ENCODE data around the gene PPP2R5D. TPM values are rescaled to one million over a fixed set of nuclear protein-coding genes. Genes with fewer than 3 reads are reported as not detected.

PPP2R5D gene
- total and polyA plus RNA-seq, 2 experiments from 2014 or later: 30.8 to 35.2 TPM

DNA sequence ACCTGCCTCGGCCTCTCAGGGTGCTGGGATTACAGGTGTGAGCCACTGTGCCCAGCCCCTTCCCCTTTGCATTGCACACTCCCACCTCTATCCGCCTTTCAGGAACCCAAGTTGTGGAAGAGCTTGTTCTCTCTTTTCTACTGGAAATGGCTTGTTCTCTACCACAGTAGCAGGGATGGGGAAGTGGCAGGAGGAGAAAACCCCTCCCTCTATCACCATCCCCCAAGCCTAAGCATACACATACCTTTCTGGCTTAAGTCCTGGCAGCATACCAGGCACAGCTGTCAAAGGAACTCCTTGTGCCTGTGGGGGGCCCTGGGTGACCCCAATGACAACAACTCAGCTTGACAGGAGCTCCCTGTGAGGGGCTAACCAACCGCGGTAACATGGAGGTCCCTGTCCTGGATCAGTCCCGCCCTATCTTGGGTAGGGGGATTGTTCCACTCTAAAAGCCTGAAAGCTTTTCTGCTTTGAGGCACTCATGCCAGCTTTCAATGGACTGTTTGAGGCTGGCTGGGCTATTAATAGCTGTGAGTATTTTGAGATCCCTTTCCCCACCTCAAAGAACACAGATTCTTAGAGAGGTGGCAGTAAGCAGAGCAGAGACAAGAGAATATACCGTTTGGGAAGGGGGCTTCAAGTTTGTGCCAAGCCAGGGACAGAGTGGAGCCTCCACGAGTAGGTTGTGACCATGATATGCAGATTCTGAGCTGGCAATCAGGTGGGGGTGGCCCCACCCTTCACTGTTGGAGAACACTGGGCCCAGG lies 32.0 kb downstream of the PPP2R5D start:
- WGBS (ENCODE audit: low lambda C conversion rate, missing lambda C conversion rate): 96% methylated on average over 7 of the region's 7 CpGs
- H3K4me3 ChIP-seq: no peak overlapping the region
- H2AFZ ChIP-seq: no peak overlapping the region
- no peaks in the 10 kb centered on the region for H3K27me3 ChIP-seq
- no peak for TF ChIP-seq EZH2 (IDR thresholded peaks at IDR 0.05; ENCODE audit: borderline replicate concordance)
- TF ChIP-seq CTCF (IDR thresholded peaks at IDR 0.05; ENCODE audit: poor library complexity): no peak
- no peak for TF ChIP-seq EZH2phosphoT487 (IDR thresholded peaks at IDR 0.05; ENCODE audit: low read depth, severe bottlenecking, unreplicated experiment)
- H3K36me3 ChIP-seq (replicated peaks; ENCODE audit: insufficient read depth, low read depth): no peaks in the 10 kb centered on the region
- peaks cover 15% of the 10 kb centered on the region for H3K4me1 ChIP-seq (ENCODE audit: insufficient read depth)
- DNase-seq (ENCODE audit: low spot score): no peak
- H3K4me2 ChIP-seq: peak overlapping the region; percentile 33
- no peaks in the 10 kb centered on the region for H3K9me2 ChIP-seq (replicated peaks; ENCODE audit: insufficient read depth)
- H3K79me2 ChIP-seq: peaks cover 54% of the 10 kb centered on the region
- peaks cover 3% of the 10 kb centered on the region for H4K20me1 ChIP-seq (ENCODE audit: insufficient read depth, poor library complexity, severe bottlenecking)
- no peak overlapping the region for H3K27ac ChIP-seq
- H3K9me3 ChIP-seq (ENCODE audit: low read depth): no peaks in the 10 kb centered on the region

DNA sequence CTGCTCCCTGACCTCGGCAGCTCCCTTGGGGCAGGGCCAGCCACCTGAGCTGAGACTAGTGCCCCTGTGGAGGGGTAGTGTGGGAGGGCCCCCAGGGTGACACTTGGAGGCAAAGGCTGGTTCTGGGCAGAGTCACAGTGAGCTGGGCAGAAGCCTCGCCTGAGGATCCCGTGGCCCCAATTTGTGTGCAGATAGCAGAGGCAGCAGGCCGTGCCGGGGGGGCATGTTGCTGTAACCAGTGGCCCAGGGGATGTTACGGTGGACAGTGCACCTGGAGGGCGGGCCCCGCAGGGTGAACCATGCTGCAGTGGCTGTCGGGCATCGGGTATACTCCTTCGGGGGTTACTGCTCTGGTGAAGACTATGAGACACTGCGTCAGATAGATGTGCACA lies 32.6 kb downstream of the PPP2R5D start:
- no peak for TF ChIP-seq CTCF (IDR thresholded peaks at IDR 0.05; ENCODE audit: poor library complexity)
- no peak for TF ChIP-seq EZH2phosphoT487 (IDR thresholded peaks at IDR 0.05; ENCODE audit: low read depth, severe bottlenecking, unreplicated experiment)
- TF ChIP-seq EZH2 (IDR thresholded peaks at IDR 0.05; ENCODE audit: borderline replicate concordance): no peak
- Histone ChIP-seq H3K4me1 (ENCODE audit: insufficient read depth) (peaks cover 15% of the 10 kb centered on the region), H3K4me3 (no peak overlapping the region), H3K36me3 (replicated peaks; ENCODE audit: insufficient read depth, low read depth) (no peaks in the 10 kb centered on the region), H3K4me2 (no peak overlapping the region), H4K20me1 (ENCODE audit: insufficient read depth, poor library complexity, severe bottlenecking) (peaks cover 3% of the 10 kb centered on the region), H2AFZ (no peak overlapping the region), H3K27me3 (no peaks in the 10 kb centered on the region), H3K9me3 (ENCODE audit: low read depth) (no peaks in the 10 kb centered on the region), H3K9me2 (replicated peaks; ENCODE audit: insufficient read depth) (no peaks in the 10 kb centered on the region), H3K27ac (no peak overlapping the region), H3K79me2 (peaks cover 57% of the 10 kb centered on the region)
- 93% methylated on average over 12 of the region's 12 CpGs for WGBS (ENCODE audit: low lambda C conversion rate, missing lambda C conversion rate)
- no peak for DNase-seq (ENCODE audit: low spot score)

DNA sequence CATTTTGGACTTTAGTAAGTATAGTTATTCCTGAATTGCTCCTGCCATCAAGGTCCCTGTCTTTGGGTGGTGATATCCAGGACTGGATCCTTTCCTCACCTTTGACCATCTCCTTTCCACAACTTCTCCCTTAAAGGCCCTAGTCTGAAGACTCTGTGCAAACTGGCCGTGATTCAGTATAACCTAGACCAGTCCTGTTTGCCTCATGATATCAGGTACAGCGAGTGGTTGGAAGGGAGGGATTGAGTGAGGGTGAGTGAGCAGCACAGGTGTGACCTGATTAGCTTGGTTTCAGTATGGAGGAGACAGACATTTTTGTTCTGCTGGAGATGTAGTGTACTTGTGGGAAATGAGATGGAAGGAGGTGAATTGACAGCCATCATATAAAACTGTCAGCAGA lies 34.8 kb downstream of the PPP2R5D start:
- H3K36me3 ChIP-seq (replicated peaks; ENCODE audit: insufficient read depth, low read depth): no peaks in the 10 kb centered on the region
- H2AFZ ChIP-seq: no peak overlapping the region
- no peaks in the 10 kb centered on the region for H3K27me3 ChIP-seq
- H3K9me2 ChIP-seq (replicated peaks; ENCODE audit: insufficient read depth): no peaks in the 10 kb centered on the region
- TF ChIP-seq EZH2phosphoT487 (IDR thresholded peaks at IDR 0.05; ENCODE audit: low read depth, severe bottlenecking, unreplicated experiment) (no peak), CTCF (IDR thresholded peaks at IDR 0.05; ENCODE audit: poor library complexity) (no peak), EZH2 (IDR thresholded peaks at IDR 0.05; ENCODE audit: borderline replicate concordance) (no peak)
- peaks cover 21% of the 10 kb centered on the region for H3K4me1 ChIP-seq (ENCODE audit: insufficient read depth)
- no peak overlapping the region for H3K27ac ChIP-seq
- H3K4me3 ChIP-seq: no peak overlapping the region
- H4K20me1 ChIP-seq (ENCODE audit: insufficient read depth, poor library complexity, severe bottlenecking): peaks cover 7% of the 10 kb centered on the region
- H3K4me2 ChIP-seq: no peak overlapping the region
- 98% methylated on average over 2 of the region's 2 CpGs for WGBS (ENCODE audit: low lambda C conversion rate, missing lambda C conversion rate)
- no peak for DNase-seq (ENCODE audit: low spot score)
- no peaks in the 10 kb centered on the region for H3K9me3 ChIP-seq (ENCODE audit: low read depth)
- peaks cover 66% of the 10 kb centered on the region for H3K79me2 ChIP-seq
